Liver (tissue), 9 donors: ENCODE data around the gene GRAP2. TPM values are rescaled to one million over a fixed set of nuclear protein-coding genes. Genes with fewer than 3 reads are reported as not detected.

Source experiments
- DNase-seq: peaks from one replicate; pipeline ENCODE4 v3.0.0-alpha.2; 2017; ENCODE audit warnings: low spot score
- H3K27ac ChIP-seq, 2 donors: one replicate each; pipeline ENCODE4 v1.7.0; 2013; ENCODE audit warnings: inconsistent platforms in 2 of 2, low read length in 2 of 2, control low read depth in 1 of 2, low read depth in 1 of 2, mild to moderate bottlenecking in 1 of 2
- H3K27me3 ChIP-seq, 4 donors: one replicate each; pipeline versions ENCODE4 v1.6.1 to v1.7.0; 2013; ENCODE audit warnings: low read length in 3 of 4, inconsistent platforms in 1 of 4, mild to moderate bottlenecking in 1 of 4, moderate library complexity in 1 of 4; ENCODE audit not compliant: control insufficient read depth in 4 of 4, insufficient read depth in 4 of 4
- H3K36me3 ChIP-seq, 4 donors: one replicate each; pipeline versions ENCODE4 v1.6.1 to v1.7.0; 2013; ENCODE audit warnings: low read length in 3 of 4, mild to moderate bottlenecking in 3 of 4, low read depth in 1 of 4, moderate library complexity in 1 of 4; ENCODE audit not compliant: control insufficient read depth in 4 of 4, insufficient read depth in 3 of 4
- H3K4me1 ChIP-seq, 4 donors: one replicate each; pipeline versions ENCODE4 v1.6.1 to v1.7.0; 2013; ENCODE audit warnings: low read length in 3 of 4, mild to moderate bottlenecking in 3 of 4, moderate library complexity in 1 of 4; ENCODE audit not compliant: control insufficient read depth in 4 of 4, insufficient read depth in 4 of 4
- H3K4me3 ChIP-seq, 3 donors: one replicate each; pipeline versions ENCODE4 v1.6.1 to v1.7.0; 2013; ENCODE audit warnings: low read length in 3 of 3, control low read depth in 1 of 3, low read depth in 1 of 3, mild to moderate bottlenecking in 1 of 3
- H3K9ac ChIP-seq, 2 donors: one replicate each; pipeline ENCODE4 v1.7.0; 2013; ENCODE audit warnings: low read length in 2 of 2, mild to moderate bottlenecking in 2 of 2, moderate library complexity in 2 of 2, control low read depth in 1 of 2, low read depth in 1 of 2
- H3K9me3 ChIP-seq, 4 donors: one replicate each; pipeline versions ENCODE4 v1.6.1 to v1.7.0; 2013; ENCODE audit warnings: low read length in 3 of 4; ENCODE audit not compliant: control insufficient read depth in 4 of 4
- ATF3 ChIP-seq: IDR thresholded peaks from 2 replicates; pipeline ENCODE4 v1.6.1; 2016; ENCODE audit warnings: antibody characterized with exemption
- EGR1 ChIP-seq, 2 donors: IDR thresholded peaks; 2 replicates each; pipeline ENCODE4 v1.6.1; 2016 to 2018; ENCODE audit warnings: antibody characterized with exemption in 2 of 2, low read depth in 2 of 2
- FOXA1 ChIP-seq: IDR thresholded peaks from 2 replicates; pipeline ENCODE4 v1.6.1; 2016; ENCODE audit warnings: antibody characterized with exemption
- FOXA2 ChIP-seq: IDR thresholded peaks from 2 replicates; pipeline ENCODE4 v1.6.1; 2016; ENCODE audit warnings: antibody characterized with exemption
- HNF4A ChIP-seq, 2 donors: conservative IDR thresholded peaks; 2 replicates each; pipeline ENCODE4 v1.6.1; 2016; ENCODE audit warnings: antibody characterized with exemption in 2 of 2, mild to moderate bottlenecking in 2 of 2
- HNF4G ChIP-seq: IDR thresholded peaks from 2 replicates; pipeline ENCODE4 v1.6.1; 2016; ENCODE audit warnings: antibody characterized with exemption
- JUND ChIP-seq, 2 donors: IDR thresholded peaks; 2 replicates each; pipeline ENCODE4 v1.6.1; 2016; ENCODE audit warnings: antibody characterized with exemption in 2 of 2
- MAX ChIP-seq: IDR thresholded peaks from 2 replicates; pipeline ENCODE4 v1.6.1; 2016; ENCODE audit warnings: antibody characterized with exemption
- NR2F2 ChIP-seq: IDR thresholded peaks from 2 replicates; pipeline ENCODE4 v1.6.1; 2016; ENCODE audit warnings: antibody characterized with exemption
- RAD21 ChIP-seq, 2 donors: IDR thresholded peaks; 2 replicates each; pipeline ENCODE4 v1.6.1; 2016; ENCODE audit warnings: antibody characterized with exemption in 2 of 2, mild to moderate bottlenecking in 2 of 2
- REST ChIP-seq: IDR thresholded peaks from 2 replicates; pipeline ENCODE4 v1.6.1; 2016; ENCODE audit warnings: antibody characterized with exemption, mild to moderate bottlenecking
- RXRA ChIP-seq, 2 donors: IDR thresholded peaks; 2 replicates each; pipeline ENCODE4 v1.6.1; 2017 to 2018; ENCODE audit warnings: antibody characterized with exemption in 2 of 2, mild to moderate bottlenecking in 1 of 2
- SP1 ChIP-seq: IDR thresholded peaks from 2 replicates; pipeline ENCODE4 v1.6.1; 2018; ENCODE audit warnings: antibody characterized with exemption, mild to moderate bottlenecking
- TAF1 ChIP-seq: conservative IDR thresholded peaks from 2 replicates; pipeline ENCODE4 v1.6.1; 2016; ENCODE audit warnings: antibody characterized with exemption, mild to moderate bottlenecking
- YY1 ChIP-seq: IDR thresholded peaks from 2 replicates; pipeline ENCODE4 v1.6.1; 2016; ENCODE audit warnings: antibody characterized with exemption, mild to moderate bottlenecking
- ZBTB33 ChIP-seq: IDR thresholded peaks from 2 replicates; pipeline ENCODE4 v1.6.1; 2016; ENCODE audit warnings: antibody characterized with exemption
- WGBS: extraction: QIAGEN DNeasy Blood & Tissue Kit; methylation state at CpG from one replicate; pipeline ENCODE4 v1.1.7; 2013; 5-methylcytosine and 5-hydroxymethylcytosine counted together
- polyA plus RNA-seq, 2 donors: library from polyadenylated mRNA; stranded (reverse) in 1 of 2; unstranded in 1 of 2; fragments of 200-250 nt in 1 of 2; fragments of >200 nt in 1 of 2; fragmentation: Nextera tagmentation in 1 of 2; extraction: Ambion mirVana in 1 of 2; gene quantifications; one replicate each; pipeline versions ENCODE4 v1.2.1 to v1.2.3, GENCODE V29; 2013 to 2015
- total RNA-seq, 2 donors: library from RNA; depleted of rRNA; stranded (reverse); fragments of >200 nt; gene quantifications; one replicate each; pipeline ENCODE4 v1.2.3, GENCODE V29; 2014
- donor health status: healthy.
- donor health status: healthy.
- donor health status: healthy.
- donor health status: healthy.
- donor health status: healthy.

The GRAP2 gene
- total and polyA plus RNA-seq, 4 donors: 0.22 to 38.2 (median 0.78) TPM

GRCh38 chr22:39972641-39973040 lies 71.8 kb downstream of the GRAP2 start:
- H3K4me3 ChIP-seq: no peak overlapping the region
- H3K27ac ChIP-seq: no peak overlapping the region
- DNase-seq: no peak
- H3K36me3 ChIP-seq: no peaks in the 10 kb centered on the region
- no peak overlapping the region for H3K9ac ChIP-seq
- H3K4me1 ChIP-seq: peaks cover 0 to 4% (median 0%) of the 10 kb centered on the region in 4 donors
- no peaks in the 10 kb centered on the region for H3K9me3 ChIP-seq
- TF ChIP-seq ZBTB33: no peak
- no peak for TF ChIP-seq RXRA (IDR thresholded peaks at IDR 0.05)
- TF ChIP-seq HNF4G: no peak
- TF ChIP-seq FOXA2: no peak
- TF ChIP-seq FOXA1: no peak
- no peak for TF ChIP-seq TAF1
- no peak for TF ChIP-seq REST
- no peak for TF ChIP-seq YY1
- no peak for TF ChIP-seq RAD21 (IDR thresholded peaks at IDR 0.05)
- no peaks in the 10 kb centered on the region for H3K27me3 ChIP-seq
- 82% methylated on average over 5 of the region's 5 CpGs for WGBS

GRCh38 chr22:39973656-39974055 lies 72.8 kb downstream of the GRAP2 start:
- Histone ChIP-seq H3K9me3 (no peaks in the 10 kb centered on the region), H3K4me1 (no peaks in the 10 kb centered on the region), H3K27ac (no peak overlapping the region), H3K9ac (no peak overlapping the region), H3K4me3 (no peak overlapping the region), H3K27me3 (no peaks in the 10 kb centered on the region), H3K36me3 (no peaks in the 10 kb centered on the region)
- 82% methylated on average over 5 of the region's 5 CpGs for WGBS
- no peak for DNase-seq
- no peak for TF ChIP-seq EGR1 (IDR thresholded peaks at IDR 0.05; ENCODE audit: low read depth in 2 of 2)
- TF ChIP-seq NR2F2: no peak
- no peak for TF ChIP-seq SP1
- no peak for TF ChIP-seq REST
- TF ChIP-seq MAX: no peak
- TF ChIP-seq RAD21 (IDR thresholded peaks at IDR 0.05): no peak
- TF ChIP-seq FOXA2: no peak
- TF ChIP-seq HNF4A (conservative IDR thresholded peaks at IDR 0.05): no peak
- no peak for TF ChIP-seq JUND (IDR thresholded peaks at IDR 0.05)
- no peak for TF ChIP-seq ATF3
- TF ChIP-seq FOXA1: no peak
- TF ChIP-seq RXRA (IDR thresholded peaks at IDR 0.05): no peak
